Epithelial cell of proximal tubule (primary cell): Measurements from ENCODE around the gene PIWIL4. TPM values are rescaled to one million over a fixed set of nuclear protein-coding genes. Genes with fewer than 3 reads are reported as not detected.

ENCODE experiments used
- DNase-seq: peaks from one replicate; pipeline ENCODE4 v3.0.0-alpha.2; 2011; ENCODE audit warnings: low read depth
- H3K4me3 ChIP-seq: 2 replicates; pipeline ENCODE4 v1.5.1; 2011; ENCODE audit warnings: low read depth, mild to moderate bottlenecking, low read length
- CTCF ChIP-seq: conservative IDR thresholded peaks from 2 replicates; pipeline ENCODE4 v1.5.1; 2012; ENCODE audit warnings: low read depth, mild to moderate bottlenecking, low read length
- total RNA-seq: library from RNA; depleted of rRNA; stranded (reverse); fragments of >200 nt; gene quantifications from 2 replicates; pipeline ENCODE4 v1.2.3, GENCODE V29; 2015

PIWIL4 gene
- total RNA-seq, 1 donor from 2014 or later, result 1.2 TPM

GRCh38 chr11:94632356-94632755 is 65.2 kb downstream of the PIWIL4 start:
- H3K4me3 ChIP-seq, result no peak overlapping the region
- no peak for TF ChIP-seq CTCF
- no peak for DNase-seq

- no peak overlapping the region for H3K4me3 ChIP-seq
- DNase-seq, result no peak
- TF ChIP-seq CTCF, result no peak
These were observed 67.9 kb downstream of the PIWIL4 start for GRCh38 chr11:94635072-94635471.

GRCh38 chr11:94636388-94636949 is 69.3 kb downstream of the PIWIL4 start:
- TF ChIP-seq CTCF, result no peak
- no peak for DNase-seq
- no peak overlapping the region for H3K4me3 ChIP-seq

- no peak for TF ChIP-seq CTCF
- DNase-seq, result no peak
- H3K4me3 ChIP-seq, result no peak overlapping the region
These were observed 71.2 kb downstream of the PIWIL4 start for GRCh38 chr11:94638301-94638901.

GRCh38 chr11:94638902-94639373 is 71.8 kb downstream of the PIWIL4 start:
- H3K4me3 ChIP-seq, result no peak overlapping the region
- TF ChIP-seq CTCF, result no peak
- DNase-seq, result no peak

GRCh38 chr11:94639901-94640721 is 72.9 kb downstream of the PIWIL4 start:
- TF ChIP-seq CTCF, result no peak
- H3K4me3 ChIP-seq, result no peak overlapping the region
- DNase-seq, result no peak
